HepG2 (cell line): ENCODE measurements around the gene KDM4B.
"Not testable (repeated sequence)": the region's sequence is repeated elsewhere in the genome, so short reads cannot be mapped to it uniquely, and the experiment has no call there.

Experiments
- EZH2 ChIP-seq: conservative IDR thresholded peaks from 2 replicates; pipeline ENCODE4 v1.6.1; 2012; ENCODE audit warnings: mild to moderate bottlenecking, low read depth, low read length, moderate library complexity
- TF ChIP-seq, protein P1 (sequence below): sonication (generic); formaldehyde crosslinking; IDR thresholded peaks from 2 replicates; pipeline ENCODE4 v1.4.0; 2020; ENCODE audit warnings: low read depth, missing genetic modification reagents

DNA sequence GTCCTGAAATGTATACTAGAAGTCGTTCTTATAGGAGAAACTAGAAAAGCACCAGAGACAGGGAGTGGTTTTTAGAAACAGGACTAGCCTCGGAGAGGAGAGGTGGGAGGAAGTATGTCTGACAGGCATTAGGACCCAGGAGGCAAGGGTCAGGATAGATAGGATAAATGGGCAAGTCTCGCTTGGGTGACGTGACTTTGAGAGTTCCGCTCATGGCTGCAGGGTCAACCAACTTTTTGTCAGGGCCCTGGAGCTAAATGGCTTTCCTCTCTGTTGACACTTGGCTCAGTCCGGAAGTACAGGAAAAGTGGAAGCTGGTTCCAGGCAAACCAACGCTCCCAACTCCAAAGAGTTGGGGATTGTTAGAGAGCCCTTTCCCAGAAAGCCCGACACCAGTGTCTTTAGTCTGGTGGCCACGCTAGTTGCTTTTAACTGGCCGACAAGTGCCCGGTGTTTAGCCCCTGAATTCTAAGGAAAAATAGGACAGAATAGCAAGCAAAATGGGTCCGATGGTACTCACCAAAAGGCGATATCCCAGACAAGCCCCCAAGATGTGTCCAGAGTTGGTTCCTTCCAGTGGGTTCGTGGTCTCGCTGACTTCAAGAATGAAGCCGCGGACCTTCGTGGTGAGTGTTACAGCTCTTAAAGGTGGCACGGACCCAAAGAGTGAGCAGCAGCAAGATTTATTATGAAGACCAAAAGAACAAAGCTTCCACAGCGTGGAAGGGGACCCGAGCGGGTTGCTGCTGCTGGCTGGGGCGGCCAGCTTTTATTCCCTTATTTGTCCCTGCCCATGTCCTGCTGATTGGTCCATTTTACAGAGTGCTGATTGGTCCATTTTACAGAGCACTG, 196.2 kb downstream of the KDM4B start:
- not testable (repeated sequence) for TF ChIP-seq EZH2
- TF ChIP-seq, protein P1, sequence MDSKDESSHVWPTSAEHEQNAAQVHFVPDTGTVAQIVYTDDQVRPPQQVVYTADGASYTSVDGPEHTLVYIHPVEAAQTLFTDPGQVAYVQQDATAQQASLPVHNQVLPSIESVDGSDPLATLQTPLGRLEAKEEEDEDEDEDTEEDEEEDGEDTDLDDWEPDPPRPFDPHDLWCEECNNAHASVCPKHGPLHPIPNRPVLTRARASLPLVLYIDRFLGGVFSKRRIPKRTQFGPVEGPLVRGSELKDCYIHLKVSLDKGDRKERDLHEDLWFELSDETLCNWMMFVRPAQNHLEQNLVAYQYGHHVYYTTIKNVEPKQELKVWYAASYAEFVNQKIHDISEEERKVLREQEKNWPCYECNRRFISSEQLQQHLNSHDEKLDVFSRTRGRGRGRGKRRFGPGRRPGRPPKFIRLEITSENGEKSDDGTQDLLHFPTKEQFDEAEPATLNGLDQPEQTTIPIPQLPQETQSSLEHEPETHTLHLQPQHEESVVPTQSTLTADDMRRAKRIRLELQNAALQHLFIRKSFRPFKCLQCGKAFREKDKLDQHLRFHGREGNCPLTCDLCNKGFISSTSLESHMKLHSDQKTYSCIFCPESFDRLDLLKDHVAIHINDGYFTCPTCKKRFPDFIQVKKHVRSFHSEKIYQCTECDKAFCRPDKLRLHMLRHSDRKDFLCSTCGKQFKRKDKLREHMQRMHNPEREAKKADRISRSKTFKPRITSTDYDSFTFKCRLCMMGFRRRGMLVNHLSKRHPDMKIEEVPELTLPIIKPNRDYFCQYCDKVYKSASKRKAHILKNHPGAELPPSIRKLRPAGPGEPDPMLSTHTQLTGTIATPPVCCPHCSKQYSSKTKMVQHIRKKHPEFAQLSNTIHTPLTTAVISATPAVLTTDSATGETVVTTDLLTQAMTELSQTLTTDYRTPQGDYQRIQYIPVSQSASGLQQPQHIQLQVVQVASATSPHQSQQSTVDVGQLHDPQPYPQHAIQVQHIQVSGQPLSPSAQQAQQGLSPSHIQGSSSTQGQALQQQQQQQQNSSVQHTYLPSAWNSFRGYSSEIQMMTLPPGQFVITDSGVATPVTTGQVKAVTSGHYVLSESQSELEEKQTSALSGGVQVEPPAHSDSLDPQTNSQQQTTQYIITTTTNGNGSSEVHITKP, result not testable (repeated sequence)
